HG02970 (cell line): ENCODE results near the gene COL5A3.
"Not testable (repeated sequence)": the region's sequence is repeated elsewhere in the genome, so short reads cannot be mapped to it uniquely, and the experiment has no call there.

Experiments used
- ATAC-seq: cut with Tn5 transposase; IDR thresholded peaks from one replicate; pipeline ENCODE4 v1.9.1; 2021; ENCODE audit warnings: mild to moderate bottlenecking, moderate library complexity, moderate number of reproducible peaks; ENCODE audit not compliant: unreplicated experiment, low FRiP score

The COL5A3 gene

DNA sequence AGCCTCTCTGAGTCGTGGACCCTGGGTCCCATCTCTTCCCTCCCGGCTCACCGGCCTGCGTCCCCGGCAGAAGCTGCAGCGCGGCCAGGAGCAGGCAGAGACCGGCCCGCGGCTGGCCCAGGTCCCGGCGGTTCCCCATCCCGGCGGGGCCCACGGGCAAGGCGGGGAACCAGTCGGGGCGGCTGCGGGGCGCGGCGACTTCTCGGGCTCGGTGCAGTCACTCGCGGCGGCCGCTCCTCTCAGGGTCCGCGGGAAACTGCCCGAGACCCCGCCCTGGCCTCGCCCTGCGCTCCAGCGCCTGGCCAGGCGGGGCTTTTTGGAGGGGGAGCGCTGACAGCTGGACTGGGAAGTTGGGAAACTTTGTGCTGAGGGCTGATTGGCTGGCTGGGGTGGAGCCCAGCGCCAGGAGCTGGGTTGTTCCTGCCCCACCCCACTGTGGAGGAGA lies at the start of gene COL5A3:
COL5A3 (minus strand) TSS at position 258 of the 445 bp plus-strand sequence; CDS start at position 139, 119 bp downstream.
- ATAC-seq: no peak

DNA sequence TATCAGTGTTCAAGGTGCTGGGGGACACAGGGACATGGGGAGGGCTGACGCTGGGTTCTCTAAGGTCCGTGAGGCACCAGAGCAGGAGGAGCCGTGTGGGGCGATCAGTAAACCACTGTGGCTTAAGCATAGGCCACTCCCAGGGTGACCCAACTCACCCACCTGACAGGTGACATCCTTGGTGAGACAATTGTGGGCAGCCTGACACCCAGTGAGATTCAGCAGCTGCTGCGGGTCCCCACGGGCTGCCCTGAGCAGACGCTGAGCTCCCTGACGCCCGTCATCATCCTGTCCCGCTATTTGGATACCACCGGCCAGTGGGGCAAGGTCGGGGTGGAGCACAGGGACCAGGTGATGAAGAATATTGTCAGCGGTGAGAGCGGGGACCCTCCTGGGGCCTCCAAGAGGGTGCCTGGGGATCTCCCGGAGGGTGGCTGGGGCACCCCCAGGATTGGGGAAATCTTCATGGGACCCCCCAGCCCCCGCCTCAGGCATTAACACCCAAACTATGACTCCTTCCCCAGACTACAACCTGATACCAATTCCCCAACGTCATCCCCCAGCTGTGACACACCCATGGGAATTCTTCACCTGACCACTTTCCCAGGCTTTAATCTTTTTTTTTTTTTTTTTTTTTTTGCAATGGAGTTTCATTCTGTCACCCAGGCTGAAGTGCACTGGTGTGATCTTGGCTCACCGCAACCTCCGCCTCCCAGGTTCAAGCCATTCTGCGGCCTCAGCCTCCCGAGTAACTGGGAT lies 42.5 kb upstream of the COL5A3 start:
- no peak for ATAC-seq

DNA sequence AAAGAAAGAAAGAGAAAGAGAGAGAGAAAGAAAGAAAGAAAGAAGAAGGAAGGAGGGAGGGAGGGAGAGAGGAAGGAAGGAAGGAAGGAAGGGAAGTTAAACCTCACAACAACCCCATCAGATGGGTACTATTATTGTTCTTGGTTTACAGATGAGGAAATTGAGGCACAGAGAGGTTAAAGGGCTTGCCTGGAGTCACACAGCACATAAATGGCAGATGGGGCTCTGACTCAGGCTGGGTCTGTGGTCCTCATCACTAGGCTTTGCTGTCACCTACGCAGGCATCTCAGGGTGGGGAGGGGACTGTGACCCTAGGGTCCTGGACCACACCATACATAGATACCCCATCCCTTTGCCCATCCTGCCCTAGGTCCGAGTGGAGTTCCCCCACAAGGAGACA lies 39.3 kb upstream of the COL5A3 start:
- no peak for ATAC-seq

- ATAC-seq: no peak
Measured at GRCh38 chr19:10045371-10045770, 35.1 kb upstream of the COL5A3 start.

GRCh38 chr19:10044390-10044789 lies 34.1 kb upstream of the COL5A3 start:
- no peak for ATAC-seq

GRCh38 chr19:10043286-10043927 lies 33.1 kb upstream of the COL5A3 start:
- ATAC-seq: no peak

GRCh38 chr19:10037809-10038208 lies 27.5 kb upstream of the COL5A3 start:
- no peak for ATAC-seq

DNA sequence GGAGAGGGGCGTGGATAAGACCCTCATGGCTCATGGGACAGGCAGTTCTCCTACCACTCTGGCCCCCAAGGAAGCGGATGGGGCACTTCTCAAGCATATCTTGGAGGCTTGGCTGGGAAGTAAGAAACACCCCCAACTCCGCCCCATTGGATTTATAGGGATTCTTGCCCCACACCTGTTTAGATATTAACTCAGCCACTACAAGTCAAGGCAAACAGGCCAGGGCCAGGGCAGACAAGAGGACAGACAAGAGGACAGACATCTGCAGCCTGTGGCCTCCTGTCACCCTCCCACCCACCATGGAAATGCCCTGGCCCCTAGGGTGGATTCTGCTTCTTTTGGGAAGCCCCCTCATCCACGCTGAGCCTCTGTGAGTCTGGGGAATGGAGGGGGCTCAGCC lies 27.1 kb upstream of the COL5A3 start:
- no peak for ATAC-seq

GRCh38 chr19:10036601-10037071 lies 26.3 kb upstream of the COL5A3 start:
- no peak for ATAC-seq

GRCh38 chr19:10033614-10034013 lies 23.3 kb upstream of the COL5A3 start:
- ATAC-seq: no peak

DNA sequence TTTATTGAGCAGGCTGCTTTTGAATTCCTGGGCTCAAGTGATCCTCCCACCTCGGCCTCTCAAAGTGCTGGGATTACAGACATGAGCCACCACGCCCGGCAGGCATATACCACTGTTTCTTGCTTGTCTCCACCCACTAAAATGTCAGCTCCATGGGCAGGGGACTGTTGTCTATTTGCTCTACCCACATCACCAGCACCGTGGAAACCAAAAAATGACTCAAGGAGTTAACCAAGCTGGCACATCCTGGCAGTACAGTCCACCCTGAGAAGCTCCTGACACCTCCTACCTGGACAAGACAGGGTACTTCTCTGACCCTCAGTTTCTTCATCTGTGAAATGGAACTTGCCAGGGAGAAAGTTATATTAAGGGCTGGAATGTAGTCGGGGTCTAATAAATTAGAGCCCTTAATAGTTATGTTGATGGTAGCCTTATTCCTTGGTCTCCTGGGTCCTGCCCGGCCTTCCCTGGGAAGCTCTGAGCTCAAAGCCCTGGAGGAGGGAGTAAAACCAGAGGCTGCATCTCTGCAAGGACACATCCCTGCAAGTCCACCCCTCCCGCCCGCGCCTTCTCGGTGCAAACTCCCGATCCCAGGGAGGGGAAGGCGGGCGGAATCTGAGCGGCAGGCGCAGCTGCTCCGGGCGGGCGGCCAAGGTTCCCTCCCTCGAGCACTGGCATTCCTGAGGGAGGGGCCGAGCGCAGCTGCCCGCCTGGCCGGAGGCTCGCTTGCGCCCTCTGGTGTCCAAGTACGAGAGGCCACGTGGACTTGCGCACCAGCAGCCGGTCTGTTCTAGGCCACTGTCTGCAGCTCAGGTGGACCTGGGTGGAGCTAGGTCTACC lies 17.1 kb upstream of the COL5A3 start:
- peak; percentile 58 for ATAC-seq

- ATAC-seq: no peak
Measured at GRCh38 chr19:10026744-10027143, 16.4 kb upstream of the COL5A3 start.

DNA sequence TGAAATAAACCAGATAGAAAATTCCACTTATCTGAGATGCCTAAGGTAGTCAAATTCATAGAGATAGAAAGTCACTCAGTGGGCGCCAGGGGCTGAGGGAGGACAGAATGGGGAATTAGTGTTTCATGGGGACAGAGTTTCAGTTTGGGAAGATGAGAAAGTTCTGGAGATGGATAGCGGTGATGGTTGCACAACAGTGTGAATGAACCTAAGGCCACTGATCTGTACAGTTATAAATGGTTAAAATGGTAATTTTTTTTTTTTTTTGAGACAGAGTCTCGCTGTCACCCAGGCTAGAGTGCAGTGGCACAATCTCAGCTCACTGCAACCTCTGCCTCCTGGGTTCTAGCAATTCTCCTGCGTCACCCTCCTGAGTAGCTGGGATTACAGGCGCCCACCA lies 12.8 kb upstream of the COL5A3 start:
- not testable (repeated sequence) for ATAC-seq

- ATAC-seq: no peak
Measured at GRCh38 chr19:10021863-10022262, 11.6 kb upstream of the COL5A3 start.

DNA sequence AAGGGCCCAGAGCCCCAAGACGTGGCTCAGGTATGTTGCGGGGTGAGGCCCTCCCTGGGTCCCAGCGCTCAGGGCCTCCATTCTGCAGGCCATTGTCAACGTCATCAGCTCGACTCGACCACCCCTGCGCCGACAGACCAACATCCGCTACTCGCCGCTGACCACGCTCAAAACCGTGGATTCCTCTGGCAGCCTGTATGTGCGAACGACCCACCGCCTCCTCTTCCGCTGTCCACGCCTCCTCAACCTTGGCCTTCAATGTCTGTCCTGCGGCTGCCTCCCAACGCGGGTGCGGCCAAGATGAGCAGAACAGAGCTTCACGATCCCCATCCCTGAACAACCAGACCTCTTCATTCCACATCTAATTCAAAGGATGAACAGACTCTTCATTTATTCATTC lies 11.1 kb upstream of the COL5A3 start:
- no peak for ATAC-seq

DNA sequence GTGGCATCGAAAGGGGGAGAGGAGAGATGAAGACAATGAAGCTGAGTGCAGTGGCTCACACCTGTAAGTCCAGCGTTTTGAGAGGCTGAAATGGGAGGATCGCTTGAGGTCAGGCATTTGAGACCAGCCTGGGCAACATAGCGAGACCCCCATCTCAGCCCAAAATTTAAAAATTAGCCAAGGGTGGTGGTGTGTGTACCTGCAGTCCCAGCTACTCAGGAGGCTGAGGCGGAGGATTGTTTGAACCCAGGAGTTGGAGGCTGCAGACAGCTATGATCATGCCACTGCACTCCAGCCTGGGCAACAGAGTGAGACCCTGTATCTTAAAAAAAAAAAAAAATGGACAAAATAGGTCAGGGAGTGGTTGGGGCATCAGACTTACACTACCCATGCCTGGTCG lies 10.5 kb upstream of the COL5A3 start:
- ATAC-seq: no peak

GRCh38 chr19:10019246-10019645 lies 8.9 kb upstream of the COL5A3 start:
- no peak for ATAC-seq

- ATAC-seq: no peak
Measured at GRCh38 chr19:10018786-10019185, 8.5 kb upstream of the COL5A3 start.

DNA sequence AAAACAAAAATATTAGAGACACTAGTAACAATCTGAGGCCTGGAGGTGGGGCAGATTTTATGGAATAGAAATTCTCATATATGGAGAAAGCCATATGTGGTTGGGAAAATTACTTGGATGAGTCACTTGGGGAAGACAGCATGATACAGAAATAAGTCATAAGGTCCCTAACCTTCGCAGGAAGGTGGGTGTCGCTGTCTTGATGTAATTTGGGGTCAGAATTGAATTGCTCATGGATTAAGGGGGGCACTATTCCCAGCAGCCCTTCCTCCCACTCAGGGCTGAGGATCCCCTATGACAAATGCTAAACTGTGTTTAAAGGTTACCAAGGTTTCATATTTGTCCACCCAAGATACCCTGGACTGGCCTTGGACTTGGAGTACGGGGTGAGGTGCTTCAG lies 8.0 kb upstream of the COL5A3 start:
- no peak for ATAC-seq

GRCh38 chr19:10013834-10014618 lies 3.7 kb upstream of the COL5A3 start:
- ATAC-seq: no peak
